Glomerular endothelial cell (primary cell): ENCODE measurements around the gene RASIP1. TPM values are rescaled to one million over a fixed set of nuclear protein-coding genes. Genes with fewer than 3 reads are reported as not detected.
"Not testable (repeated sequence)": the region's sequence is repeated elsewhere in the genome, so short reads cannot be mapped to it uniquely, and the experiment has no call there.

Experiments used
- DNase-seq: peaks from one replicate; pipeline ENCODE4 v3.0.0-alpha.2; 2011; ENCODE audit warnings: low read depth, low spot score; ENCODE audit errors: extremely low read depth
- total RNA-seq: library from RNA; depleted of rRNA; stranded (reverse); fragments of >200 nt; gene quantifications from 2 replicates; pipeline ENCODE4 v1.2.3, GENCODE V29; 2015

Gene RASIP1, protein sequence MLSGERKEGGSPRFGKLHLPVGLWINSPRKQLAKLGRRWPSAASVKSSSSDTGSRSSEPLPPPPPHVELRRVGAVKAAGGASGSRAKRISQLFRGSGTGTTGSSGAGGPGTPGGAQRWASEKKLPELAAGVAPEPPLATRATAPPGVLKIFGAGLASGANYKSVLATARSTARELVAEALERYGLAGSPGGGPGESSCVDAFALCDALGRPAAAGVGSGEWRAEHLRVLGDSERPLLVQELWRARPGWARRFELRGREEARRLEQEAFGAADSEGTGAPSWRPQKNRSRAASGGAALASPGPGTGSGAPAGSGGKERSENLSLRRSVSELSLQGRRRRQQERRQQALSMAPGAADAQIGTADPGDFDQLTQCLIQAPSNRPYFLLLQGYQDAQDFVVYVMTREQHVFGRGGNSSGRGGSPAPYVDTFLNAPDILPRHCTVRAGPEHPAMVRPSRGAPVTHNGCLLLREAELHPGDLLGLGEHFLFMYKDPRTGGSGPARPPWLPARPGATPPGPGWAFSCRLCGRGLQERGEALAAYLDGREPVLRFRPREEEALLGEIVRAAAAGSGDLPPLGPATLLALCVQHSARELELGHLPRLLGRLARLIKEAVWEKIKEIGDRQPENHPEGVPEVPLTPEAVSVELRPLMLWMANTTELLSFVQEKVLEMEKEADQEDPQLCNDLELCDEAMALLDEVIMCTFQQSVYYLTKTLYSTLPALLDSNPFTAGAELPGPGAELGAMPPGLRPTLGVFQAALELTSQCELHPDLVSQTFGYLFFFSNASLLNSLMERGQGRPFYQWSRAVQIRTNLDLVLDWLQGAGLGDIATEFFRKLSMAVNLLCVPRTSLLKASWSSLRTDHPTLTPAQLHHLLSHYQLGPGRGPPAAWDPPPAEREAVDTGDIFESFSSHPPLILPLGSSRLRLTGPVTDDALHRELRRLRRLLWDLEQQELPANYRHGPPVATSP
- 153 and 158 TPM in 2 replicates for total RNA-seq

DNA sequence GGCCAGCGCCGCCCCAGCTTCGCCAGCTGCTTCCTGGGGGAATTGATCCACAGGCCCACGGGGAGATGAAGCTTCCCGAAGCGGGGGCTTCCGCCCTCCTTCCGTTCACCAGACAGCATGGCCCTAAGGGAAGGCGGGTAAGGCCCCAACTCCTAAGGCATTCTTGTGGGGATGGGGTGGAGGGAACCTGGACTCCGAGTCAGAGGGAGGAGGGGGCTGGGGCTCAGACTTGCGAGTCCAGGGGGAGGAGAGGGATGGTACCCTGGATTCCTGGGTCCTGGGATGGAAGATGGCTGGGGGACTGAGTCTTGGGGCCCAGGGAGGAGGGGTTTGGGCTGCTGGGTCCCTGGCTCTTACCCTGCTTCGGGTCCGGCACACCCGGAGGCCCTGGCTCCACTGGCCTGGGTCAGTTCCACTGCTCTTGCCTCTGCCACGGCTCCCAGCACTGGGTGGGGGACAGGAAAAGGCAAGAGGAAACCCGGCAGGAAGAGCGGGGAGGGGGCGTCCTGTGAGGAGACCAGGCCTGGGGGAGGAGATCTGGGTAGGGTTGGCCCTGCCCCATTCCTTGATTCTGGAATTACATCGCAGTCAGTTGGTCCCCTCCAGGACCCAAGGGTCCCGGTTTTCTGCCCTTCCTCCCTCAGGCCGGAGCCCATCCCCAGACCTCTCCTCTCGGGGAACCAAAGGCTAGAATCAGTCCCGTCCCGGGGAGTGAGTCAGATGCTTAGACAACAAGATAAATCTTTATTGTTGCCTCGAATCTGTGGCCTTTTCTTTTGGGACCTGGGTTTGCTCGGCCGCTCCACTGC lies at the start of gene RASIP1:
RASIP1 (minus strand) TSS at position 447 of the 809 bp plus-strand sequence; CDS start at position 119, 328 bp downstream.
- DNase-seq, result no peak

DNA sequence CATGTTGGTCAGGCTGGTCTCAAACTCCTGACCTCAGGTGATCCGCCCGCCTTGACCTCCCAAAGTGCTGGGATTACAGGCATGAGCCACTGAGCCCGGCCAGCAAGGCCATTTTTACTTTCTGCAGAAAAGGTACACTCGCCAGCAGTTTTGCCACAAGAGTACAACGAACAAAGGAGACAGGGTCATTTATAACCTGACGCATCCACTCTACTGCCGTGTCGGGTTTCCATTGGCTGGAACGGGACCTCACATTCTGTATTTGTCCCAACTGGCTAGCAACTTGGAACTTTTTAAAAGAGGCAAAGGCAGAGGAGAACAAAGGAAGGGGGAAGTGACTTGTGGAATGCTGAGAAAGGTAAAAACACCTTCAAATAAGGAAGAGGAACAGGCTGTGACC lies 46.9 kb upstream of the RASIP1 start:
- not testable (repeated sequence) for DNase-seq

DNA sequence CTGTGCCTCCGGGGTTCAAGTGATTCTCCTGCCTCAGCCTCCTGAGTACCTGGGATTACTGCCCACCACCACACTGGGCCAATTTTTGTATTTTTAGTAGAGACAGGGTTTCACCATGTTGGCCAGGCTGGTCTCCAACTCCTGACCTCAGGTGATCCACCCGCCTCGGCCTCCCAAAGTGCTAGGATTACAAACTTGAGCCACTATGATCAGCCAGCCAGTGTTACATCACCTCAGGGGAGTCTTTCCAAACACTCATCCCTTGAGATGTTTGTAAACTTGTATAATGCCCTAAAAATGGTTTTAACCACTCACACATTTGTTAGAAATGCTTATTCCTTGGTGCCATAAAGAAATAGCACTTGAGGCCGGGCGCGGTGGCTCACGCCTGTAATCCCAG lies 46.0 kb upstream of the RASIP1 start:
- not testable (repeated sequence) for DNase-seq

DNA sequence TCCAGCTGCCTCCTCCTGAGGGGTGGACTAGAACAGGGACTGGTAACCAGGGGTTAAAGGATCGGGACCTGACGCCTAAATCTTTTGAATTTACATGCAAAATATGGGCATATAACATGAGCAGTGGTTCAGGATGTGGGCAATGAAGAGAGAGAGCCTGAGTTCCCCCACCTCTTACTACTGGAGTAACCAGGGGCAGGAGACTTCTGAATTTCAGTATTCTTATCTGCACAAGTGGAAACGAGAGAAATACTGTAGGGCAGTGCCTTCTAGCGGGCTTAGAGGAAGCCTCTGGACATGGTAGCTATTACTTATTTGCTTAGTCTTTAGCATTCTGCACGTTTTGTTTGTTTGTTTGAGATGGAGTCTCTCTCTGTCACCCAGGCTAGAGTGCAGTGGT lies 44.1 kb upstream of the RASIP1 start:
- no peak for DNase-seq

DNA sequence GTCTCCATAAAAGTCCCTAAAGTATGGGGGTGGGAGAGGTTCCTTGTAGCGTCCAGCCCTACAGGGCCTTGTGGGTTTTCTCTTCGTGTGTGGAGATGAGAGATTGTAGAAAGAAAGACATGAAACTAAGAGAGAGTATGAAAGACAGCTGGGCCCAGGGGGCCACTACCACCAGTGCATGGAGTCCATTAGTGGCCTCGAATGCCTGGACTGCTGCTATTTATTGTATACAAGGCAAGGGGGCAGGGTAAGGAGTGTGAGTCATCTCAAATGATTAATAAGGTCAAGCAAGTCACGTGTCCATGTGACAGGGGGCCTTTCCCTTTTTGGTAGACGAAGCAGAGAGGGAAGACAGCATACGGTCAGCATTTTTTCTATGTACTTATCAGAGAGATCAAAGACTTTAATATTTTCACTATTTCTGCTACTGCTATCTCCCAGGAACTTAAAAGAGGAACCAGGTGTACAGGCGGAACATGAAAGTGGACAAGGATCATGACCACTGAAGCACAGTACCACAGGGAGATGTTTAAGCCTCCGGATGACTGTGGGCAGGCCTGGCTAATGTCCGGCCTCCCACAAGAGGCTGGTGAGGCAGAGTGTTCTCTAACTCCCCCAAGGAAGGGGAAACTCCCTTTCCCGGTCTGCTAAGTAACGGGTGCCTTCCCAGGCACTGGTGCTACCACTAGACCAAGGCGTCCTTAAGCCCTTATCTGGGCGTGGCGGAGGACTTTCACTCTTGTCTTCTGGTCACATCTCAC lies 40.4 kb upstream of the RASIP1 start:
- DNase-seq, result no peak

DNA sequence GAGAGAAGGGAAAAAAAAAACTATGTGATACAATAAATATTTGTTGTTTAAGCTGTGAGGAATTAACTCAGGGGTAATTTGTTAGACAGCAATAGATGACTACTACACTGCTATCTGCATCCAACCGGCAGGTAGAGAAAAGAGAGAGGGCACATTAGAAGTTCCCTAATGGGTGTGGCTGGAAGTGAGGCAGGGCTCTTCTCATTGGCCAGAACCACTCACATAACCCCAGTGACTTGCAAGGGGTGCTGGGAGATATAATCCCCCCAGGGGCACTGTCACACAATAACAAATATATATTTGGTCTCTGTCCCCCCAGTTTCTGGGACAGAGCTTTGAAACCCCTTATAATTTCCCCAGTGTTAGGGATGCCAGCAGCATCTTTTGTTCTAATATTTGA lies 39.2 kb upstream of the RASIP1 start:
- DNase-seq, result no peak

DNA sequence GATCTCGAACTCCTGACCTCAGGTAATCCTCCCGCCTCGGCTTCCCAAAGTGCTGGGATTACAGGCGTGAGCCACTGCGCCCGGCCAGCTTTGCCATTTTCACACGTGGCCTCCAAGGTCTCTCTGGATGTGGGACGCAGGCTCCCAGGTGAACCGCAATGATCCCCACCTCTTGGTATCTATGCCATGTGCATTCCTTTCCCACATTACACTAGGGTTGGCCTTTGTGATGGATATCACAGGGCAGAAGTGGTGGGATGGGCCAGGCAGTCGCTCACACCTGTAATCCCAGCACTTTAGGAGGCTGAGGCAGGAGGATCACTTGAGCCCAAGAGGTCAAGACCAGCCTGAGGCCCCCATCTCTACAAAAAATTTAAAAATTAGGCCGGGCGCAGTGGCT lies 37.3 kb upstream of the RASIP1 start:
- no peak for DNase-seq

DNA sequence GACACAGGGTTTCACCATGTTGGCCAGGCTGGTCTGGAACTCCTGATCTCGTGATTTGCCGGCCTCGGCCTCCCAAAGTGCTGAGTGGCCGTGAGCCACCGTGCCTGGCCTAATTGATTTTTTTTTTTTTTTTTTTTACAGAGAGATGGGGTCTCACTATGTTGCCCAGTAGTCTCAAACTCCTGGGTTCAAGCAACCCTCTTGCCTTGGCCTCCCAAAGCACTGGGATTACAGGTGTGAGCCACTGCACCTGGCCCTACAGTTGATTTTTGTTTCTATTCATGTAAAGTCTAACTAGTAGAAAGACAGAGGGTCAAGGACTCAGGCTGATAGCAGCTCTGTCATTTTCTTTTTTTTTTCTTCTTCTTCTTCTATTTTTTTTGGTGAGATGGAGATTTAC lies 36.7 kb upstream of the RASIP1 start:
- no peak for DNase-seq

DNA sequence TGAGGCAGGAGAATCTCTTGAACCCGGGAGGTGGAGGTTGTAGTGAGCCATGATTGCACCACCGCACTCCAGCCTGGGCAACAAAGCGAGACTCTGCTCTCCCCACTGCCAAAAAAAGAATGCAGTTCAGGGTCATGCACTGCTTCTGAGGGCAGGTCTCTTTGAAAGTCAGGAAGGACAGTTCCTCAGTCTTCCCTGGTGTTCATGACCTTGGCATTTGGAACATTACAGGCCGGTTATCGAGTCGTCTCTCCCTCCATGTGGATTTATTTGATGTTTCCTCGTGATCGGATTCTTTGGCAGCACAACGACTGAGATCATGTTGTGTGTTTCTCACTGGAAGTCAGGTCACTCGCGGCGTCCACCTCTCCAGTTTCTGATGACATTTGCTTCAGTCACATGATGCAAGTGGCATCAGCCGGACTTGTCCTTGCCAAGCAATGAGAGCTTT lies 32.1 kb upstream of the RASIP1 start:
- DNase-seq, result no peak

DNA sequence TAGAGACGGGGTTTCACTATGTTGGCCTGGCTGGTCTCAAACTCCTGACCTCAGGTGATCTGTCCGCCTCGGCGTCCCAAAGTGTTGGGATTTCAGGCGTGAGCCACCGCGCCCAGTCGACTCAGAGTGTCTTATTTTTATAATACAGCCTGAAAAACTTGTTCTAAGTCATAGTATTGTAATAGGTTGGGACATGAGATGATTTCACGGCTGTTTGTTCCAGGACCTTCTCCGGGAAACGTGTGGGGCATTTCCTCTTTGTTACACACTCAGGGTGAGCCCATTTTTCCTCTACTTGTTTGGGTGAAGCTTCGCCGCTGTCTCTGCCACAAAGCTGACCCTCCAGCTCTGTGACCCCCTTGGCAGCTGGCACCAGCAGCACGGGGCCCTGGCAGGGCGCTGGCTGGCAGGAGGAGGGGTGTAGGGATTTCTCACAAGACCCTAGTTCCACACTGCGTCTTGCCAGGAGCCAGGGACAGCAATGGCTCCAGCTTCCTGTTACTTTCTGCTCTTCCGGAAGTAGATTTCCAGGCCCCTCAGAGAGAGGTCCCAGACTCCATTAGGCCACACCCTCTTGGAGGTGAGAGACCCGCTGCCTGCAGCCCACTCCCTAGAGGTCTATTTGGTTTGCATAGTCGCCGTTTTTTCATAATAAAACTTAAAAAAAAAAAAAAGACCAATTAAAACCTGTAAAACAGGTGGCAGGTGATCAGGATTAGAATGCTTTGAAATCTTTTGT lies 30.5 kb upstream of the RASIP1 start:
- no peak for DNase-seq

DNA sequence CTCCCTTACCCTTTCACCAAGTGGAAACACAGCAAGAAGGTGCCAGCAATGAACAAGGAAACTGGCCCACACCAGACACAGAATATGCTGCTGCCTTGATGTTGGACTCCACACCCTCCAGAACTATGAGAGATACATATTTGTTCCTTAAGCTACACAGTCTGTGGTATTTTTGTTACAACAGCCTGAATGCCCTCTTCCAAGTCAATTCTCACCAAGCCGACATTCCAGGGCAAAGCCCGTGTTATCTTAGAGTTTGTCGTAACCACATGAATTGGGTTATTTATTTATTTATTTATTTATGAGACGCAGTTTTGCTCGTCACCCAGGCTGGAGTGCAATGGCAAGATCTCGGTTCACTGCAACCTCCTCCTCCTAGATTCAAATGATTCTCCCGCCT lies 29.9 kb upstream of the RASIP1 start:
- DNase-seq, result no peak

DNA sequence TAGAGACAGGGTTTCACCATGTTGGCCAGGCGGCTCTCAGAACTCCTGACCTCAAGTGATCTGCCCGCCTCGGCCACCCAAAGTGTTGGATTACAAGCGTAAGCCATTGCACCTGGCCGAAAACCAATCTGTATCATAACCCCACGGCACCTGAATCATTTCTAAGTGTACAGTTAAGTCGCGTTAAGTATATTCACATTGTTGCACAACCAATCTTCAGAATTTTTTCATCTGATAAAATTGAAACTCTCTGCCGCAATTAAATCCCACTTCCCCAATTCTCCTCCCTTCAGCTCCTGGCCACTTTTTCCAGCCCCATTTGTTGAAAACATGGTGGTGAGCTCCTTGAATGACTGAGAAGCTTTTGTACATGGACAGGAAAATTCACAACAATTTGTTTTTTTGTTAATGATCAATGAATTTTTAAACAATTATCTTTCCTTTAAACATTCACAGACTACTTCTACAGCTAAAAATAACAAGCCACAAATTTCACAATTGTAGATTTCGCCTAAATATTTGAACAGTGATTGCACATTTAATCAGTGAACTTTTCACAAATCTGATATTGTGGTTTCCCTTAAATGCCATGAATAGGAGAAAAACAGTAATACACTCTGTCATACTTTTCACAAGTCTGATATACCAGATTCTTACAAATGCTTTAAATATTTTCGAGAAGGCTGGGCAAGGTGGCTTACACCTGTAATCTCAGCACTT lies 28.7 kb upstream of the RASIP1 start:
- no peak for DNase-seq

DNA sequence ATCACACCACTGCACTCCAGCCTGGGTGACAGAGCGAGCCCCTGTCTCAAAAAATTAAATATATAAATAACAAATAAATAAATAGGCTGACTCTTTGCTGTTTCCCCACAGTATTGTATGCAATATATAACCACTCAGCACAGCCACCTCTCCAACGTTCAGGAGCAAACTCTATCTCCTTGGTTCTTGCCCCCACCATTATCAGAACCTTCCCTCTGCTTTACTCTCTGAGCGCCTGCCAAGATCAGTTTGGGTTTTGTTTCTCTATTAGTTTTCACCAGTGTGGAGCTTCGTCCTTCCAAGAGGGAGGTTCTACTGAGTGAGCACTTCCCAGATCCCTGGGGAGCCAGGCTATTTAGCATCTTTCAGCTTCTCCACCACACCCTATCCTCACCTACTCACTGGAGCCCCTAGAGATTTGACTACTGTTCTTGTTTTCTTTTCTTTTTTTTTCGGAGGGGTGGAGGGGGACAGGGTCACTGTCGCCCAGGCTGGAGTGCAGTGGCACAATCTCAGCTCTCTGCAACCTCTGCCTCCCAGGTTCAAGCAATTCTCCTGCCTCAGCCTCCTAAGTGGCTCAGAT lies 27.9 kb upstream of the RASIP1 start:
- DNase-seq, result not testable (repeated sequence)

DNA sequence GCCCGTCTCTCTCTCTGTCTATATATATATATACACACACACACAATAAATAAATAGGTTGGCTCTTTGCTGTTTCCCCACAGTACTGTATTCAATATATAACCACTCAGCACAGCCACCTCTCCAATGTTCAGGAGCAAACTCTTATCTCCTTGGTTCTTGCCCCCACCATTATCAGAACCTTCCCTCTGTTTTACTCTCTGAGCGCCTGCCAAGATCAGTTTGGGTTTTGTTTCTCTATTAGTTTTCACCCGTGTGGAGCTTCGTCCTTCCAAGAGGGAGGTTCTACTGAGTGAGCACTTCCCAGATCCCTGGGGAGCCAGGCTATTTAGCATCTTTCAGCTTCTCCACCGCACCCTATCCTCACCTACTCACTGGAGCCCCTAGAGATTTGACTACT lies 25.4 kb upstream of the RASIP1 start:
- DNase-seq, result not testable (repeated sequence)

DNA sequence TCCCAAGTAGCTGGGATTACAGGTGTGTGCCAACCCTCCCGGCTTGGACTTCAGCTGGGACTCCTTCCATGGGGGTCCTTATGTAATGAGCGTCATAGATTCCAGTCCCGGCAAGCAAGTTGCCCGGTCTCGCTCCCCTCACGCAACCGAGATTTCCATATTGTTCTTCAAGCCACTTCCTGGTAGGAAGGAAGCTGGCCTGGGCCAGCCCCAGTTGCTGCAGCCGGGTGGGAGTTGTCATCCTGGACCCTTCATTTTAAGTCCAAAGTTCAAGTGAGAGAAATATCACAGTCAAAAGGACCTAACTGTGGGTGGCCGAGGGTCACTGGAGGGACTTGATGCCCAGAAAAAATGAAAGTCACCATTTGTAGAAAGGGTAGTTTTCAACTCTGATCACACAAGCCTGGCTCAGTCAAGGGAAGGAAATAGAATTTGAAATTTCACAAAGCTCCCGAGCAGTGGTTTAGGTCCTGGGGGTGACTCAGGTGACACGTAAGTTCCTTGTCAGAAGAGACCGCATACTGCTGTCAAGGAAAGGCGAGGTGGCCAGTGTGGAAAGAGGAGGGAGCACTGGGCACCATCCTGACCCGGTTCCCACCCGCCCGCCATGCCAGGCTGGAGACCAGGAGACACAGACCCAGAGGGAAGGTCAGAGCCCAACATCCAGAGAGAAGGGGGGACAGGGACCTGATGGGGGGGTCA lies 20.2 kb upstream of the RASIP1 start:
- DNase-seq, result no peak

DNA sequence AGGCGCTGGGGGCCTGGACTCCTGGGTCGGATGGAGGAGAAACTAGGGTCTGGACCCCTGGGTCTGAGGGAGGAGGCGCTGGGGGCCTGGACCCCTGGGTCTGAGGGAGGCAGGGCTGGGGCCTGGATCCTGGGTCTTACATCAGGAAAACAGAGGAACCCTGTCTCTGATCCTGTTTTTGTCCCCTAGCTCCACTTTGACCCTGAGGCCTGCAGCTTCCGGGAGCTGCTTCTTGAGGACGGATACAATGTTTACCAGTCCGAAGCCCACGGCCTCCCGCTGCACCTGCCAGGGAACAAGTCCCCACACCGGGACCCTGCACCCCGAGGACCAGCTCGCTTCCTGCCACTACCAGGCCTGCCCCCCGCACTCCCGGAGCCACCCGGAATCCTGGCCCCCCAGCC lies 17.3 kb upstream of the RASIP1 start:
- DNase-seq, result no peak

DNA sequence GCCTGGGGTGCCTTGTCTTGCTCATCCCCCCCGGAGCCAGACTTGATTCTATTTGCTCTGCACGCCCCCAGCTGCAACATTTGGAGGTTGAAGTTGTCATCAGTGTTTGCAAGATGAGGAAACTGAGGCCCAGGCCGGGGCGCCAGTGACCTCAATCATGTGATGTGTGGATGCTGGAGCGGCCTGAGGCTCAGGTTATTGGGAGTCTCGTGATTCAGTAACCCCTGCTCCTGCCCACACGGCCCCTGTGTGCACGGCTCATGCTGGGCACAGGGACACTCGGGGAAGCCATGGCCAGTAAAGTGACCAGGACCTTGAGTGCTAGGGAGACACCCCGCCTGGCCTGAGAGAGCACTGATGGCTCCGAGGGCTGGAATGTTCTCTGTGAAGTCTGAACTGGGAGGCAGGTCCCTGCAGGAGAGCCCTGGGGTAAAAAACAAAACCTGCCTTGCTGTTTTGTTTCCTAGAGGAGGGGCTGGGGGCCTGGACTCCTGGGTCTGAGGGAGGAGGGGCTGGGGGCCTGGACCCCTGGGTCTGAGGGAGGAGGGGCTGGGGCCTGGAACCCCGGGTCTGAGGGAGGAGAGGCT lies 16.8 kb upstream of the RASIP1 start:
- DNase-seq, result no peak
